NOMO-1 treated with DMSO at 0.1 percent for 48 hours (cell line): ENCODE measurements around the gene GGA3.
A peak's percentile ranks its signal among the peaks of the same experiment; 100 is the strongest.
"Not testable (repeated sequence)": the region's sequence is repeated elsewhere in the genome, so short reads cannot be mapped to it uniquely, and the experiment has no call there.

Source experiments
- DNase-seq: peaks from one replicate; lab custom pipeline; 2025; ENCODE audit not compliant: unreplicated experiment; lab: John Stamatoyannopoulos, UW

GGA3 gene

DNA sequence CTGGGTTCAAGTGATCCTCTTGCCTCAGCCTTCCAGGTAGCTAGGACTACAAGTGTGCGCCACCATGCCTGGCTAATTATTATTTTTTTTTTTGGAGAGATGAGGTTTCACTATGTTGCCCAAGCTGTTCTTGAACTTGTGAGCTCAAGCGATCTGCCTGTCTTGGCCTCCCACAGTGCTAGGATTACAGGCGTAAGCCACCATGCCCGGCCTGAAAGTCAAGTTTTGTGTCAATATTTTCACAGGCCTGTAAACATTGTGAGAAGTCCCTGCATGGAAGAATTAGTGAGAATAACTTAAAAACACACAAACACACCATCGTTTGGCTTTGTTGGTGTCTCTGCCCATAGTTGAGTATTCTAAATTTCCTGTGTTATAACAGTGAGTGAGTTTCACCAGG, 33.7 kb downstream of the GGA3 start:
- no peak for DNase-seq

DNA sequence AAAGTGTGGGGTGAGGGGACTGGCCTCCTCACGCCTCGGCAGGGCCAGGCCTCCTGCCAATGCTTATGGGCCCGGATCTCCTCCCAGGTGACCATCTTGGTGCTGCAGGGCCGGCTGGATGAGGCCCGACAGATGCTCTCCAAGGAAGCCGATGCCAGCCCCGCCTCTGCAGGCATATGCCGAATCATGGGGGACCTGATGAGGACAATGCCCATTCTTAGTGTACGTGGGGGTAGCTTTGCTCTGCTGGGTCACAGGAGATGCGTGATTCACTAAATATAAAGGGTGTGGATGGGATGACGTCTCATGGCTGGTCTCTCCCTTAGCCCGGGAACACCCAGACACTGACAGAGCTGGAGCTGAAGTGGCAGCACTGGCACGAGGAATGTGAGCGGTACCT, 36.4 kb downstream of the GGA3 start:
- no peak for DNase-seq

DNA sequence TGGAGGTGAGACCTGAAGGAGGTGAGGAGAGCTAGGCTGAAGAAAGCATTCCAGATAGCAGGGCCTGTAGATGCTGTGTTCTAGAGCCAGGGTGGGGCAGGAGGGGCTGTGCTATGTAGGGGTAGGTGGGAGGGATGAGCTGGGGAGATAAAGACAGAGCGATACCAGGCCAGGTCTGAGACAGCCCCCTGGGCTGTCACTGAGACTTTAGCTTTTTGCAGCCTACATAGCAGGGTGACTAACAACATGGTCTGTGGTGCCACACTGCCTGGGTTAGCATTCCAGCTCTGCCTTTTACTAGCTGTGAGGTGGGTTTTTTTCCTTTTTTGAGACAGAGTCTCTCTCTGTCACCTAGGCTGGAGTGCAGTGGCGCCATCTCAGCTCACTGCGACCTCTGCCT, 41.6 kb downstream of the GGA3 start:
- no peak for DNase-seq

DNA sequence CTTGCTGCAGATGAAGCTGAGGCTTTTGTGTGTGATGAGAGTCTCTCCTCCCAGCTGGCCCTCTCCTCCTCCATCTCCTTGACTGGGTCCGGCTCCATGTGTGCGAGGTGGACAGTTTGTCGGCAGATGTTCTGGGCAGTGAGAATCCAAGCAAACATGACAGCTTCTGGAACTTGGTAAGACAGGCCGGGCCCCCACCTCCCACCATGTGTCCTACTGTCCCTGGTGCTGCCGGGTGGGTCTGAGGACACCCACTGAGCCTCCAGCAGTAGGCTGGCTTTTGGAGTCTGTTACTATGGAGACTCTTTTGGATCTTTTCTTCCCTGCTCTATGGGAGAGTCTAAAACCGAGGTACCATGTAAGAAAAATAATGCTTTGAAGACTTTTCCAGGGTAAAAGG, 43.3 kb downstream of the GGA3 start:
- no peak for DNase-seq

DNA sequence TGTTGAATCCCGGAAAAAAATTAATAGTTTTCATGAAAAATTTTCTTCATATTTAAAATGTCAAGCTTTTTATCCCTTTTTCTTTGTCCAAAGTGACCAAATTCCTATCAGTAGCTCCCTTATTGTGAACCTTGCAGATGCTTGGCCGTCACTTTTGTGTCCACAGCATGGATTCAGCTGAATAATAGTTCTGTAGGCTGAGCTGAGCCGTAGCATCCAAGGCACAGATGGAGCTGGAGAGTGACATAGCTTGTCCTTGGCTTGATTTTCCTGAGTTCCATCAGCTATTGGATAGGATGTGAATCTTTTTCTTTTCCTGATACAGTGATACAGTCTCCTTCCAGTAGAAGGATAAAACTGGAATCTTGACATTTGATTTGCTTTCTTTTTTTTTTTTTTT, 52.3 kb downstream of the GGA3 start:
- no peak for DNase-seq

DNA sequence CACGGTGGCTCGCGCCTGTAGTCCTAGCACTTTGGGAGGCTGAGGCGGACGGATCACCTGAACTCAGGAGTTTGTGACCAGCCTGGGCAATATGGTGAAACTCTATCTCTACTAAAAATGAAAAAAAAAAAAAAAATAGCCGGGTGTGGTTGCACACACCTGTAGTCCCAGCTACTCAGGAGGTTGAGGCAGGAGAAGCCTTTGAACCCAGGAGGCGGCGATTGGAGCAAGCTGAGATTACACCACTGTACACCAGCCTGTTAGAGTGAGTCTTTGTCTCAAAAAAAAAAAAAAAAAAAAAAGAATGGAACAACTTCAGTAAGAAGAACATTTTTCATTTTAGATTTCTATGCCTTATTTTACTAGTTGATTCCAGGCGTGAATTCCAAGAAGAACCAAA, 53.2 kb downstream of the GGA3 start:
- DNase-seq: no peak

DNA sequence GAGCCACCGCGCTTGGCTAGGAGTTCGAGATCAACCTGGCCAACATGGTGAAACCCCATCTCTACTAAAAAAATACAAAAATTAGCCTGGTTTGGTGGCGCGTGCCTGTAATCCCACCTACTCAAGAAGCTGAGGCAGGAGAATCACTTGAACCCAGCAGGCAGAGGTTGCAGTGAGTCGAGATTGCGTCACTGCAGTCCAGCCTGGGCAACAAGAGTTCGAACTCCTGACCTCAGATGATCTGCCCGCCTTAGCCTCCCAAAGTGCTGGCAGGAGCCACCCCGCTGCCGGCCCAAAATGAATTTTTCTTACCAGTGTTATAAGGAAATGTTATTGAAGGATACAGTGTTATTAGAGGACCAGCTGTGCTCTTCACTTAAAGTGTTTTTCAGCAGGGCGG, 53.6 kb downstream of the GGA3 start:
- DNase-seq: no peak

DNA sequence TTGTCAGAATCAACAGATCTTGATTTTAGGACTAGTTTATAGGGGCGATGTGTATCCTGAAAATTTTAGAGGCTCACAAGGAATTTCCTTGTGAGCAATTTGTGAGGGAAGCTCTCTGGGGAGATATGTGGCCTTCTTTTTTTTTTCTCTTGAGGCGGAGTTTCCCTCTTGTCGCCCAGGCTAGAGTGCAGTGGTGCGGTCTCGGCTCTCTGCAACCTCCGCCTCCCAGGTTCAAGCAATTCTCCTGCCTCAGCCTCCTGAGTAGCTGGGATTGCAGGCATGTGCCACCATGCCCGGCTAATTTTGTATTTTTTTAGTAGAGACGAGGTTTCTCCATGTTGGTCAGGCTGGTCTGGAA, 54.4 kb downstream of the GGA3 start:
- DNase-seq: not testable (repeated sequence)

DNA sequence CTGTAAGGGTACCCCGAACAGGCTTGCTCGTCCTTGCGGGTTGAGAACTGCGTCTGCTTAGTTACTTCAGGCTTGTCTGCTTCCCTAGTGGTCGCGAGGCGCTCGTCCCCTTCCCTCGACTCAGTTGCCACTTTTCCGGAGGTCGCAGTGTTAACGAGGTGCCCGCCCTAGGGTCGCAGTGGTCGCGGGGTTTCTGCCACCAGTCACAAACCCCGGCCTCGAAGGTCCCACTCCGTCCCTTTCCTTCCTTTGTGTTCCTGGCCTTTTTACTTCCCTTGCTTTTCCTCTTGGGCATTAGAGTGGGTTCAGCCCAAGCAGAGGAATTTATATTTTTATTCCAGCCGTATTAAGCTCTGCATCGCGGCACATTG, 55.6 kb downstream of the GGA3 start:
- no peak for DNase-seq

DNA sequence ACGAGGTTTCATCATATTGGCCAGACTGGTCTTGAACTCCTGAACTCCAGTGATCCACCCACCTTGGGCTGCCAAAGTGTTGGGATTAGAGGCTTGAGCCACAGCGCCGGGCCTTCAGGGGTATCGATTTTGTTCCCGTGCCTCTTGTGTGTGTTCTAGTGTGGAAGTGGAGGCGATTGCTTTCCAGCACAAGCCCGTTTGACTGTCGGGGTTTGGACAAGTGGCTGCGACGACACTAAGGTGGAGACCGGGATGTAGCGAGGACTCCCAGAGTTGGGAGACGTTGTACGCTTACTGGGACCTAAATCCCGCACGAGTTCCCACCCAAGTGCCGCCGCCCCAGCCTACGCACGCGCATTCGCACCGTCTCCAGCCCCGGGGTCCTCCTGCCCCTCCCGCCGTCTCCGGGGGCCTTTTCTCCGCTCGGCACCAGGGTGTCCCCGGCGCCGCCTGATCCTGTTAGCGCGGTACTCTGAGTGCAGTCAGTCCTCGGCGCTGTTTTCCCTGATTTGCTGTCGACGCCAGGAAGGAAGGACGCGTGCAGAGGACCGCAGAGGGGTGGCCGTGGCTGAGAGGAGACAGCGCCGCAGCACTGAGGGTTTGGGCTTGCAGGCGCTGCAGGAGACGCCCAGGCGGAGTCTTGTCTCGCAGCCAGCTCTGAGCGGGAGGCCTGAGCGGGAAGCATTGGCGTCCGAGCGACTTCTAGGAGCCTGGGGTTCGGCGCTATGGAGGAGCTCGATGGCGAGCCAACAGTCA, 56.2 kb downstream of the GGA3 start, which contains the start of gene NUP85:
Gene NUP85 (plus strand): TSS at position 643 of the 756 bp plus-strand sequence. CDS start 83 bp downstream, at position 726.
- DNase-seq: peak; percentile 90

DNA sequence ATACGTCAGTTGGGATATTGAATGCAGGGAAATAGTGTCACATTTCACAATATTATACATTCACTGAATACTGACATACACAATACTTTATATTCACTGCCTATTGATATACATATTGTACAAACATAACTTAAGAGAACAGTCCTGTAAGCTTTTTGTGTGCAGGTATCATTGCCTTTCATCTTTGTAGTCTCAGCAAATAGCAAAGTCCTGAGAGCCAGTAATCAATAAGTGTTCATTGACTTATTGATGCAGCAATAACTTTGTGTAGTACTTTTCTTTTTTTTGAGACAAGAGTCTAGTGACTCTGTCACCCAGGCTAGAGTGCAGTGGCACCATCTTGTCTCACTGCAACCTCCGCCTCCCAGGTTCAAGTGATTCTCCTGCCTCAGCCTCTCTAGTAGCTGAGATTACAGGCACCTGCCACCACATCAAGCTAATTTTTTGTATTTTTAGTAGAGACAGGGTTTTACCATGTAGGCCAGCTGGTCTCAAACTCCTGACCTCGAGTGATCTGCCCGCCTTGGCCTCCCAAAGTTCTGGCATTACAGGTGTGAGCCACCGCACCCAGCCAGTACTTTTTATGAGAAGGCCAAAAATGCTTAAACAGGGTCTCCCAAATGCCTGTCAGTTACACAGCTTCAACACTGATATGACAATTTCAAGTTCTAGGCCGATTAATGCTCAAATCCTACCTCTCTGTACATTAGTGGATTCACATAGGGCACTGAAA, 61.4 kb downstream of the GGA3 start:
- DNase-seq: no peak

DNA sequence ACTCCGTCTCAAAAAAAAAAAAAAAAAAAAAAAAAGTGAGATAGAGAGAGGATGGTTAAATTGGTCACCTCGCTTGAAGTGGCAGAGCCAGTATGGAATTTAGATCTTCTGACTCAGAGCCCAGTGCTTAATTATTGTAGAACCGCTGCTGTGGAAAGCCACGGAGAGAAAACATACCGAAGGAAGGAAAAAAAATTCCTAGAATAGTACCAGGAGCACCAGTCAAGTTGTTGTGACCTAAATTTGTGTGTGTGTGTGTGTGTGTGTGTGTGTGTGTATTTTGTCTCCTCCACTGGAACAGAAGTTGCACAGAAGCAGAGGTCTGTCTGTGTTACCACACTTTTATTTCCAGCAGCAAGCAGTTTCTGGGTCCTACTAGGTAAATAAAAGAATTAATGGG, 66.5 kb downstream of the GGA3 start:
- DNase-seq: no peak

DNA sequence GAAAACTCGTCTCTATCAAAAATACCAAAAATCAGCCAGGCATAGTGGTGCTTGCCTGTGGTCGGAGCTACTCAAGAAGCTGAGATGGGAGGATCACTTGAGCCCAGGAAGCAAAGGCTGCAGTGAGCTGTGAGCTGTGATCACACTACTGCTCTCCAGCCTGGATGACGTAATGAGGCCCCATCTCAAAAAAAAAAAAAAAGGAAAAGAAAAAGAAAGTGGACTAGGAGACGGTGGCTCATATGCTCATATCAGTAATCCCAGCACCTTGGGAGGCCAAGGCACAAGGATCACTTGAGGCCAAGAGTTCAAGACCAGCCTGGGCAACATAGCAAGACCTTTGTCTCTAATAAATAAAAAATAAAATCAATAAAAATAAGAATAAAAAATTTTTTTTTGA, 69.8 kb downstream of the GGA3 start:
- DNase-seq: peak; percentile 26

DNA sequence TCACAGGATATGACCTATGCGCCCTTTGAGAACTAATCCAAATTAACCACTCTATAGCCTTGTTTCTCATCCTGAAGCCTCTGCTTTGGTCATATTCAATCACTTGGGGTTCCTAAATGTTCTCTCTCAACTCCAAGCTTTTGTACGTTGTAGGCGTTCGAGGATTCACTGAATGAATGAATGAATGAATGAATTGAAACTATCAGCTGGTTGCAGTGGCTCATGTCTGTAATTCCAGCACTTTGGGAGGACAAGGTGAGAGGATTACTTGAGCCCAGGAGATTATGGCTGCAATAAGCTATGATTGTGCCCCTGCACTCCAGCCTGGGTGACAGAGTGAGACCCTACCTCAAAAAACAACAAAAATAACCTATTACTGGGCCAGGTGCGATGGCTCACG, 72.8 kb downstream of the GGA3 start:
- DNase-seq: no peak
